Ovary (tissue), 9 donors: ENCODE data around the gene TTPAL. TPM values are rescaled to one million over a fixed set of nuclear protein-coding genes. Genes with fewer than 3 reads are reported as not detected.

Experiments used
- DNase-seq, 5 donors: peaks; one replicate each; pipeline ENCODE4 v3.0.0-alpha.2; 2019 to 2020
- H3K27ac ChIP-seq, 2 donors: fragments of 200-600 bp; one replicate each; pipeline versions ENCODE4 v1.5.1 to v1.8.0; 2019 to 2022
- H3K27me3 ChIP-seq: fragments of 200-600 bp; one replicate; pipeline ENCODE4 v1.8.0; 2022
- H3K36me3 ChIP-seq: fragments of 200-600 bp; sonication (generic); one replicate; pipeline ENCODE4 v1.5.1; 2019
- H3K4me1 ChIP-seq: one replicate; pipeline ENCODE4 v1.8.1; 2013; ENCODE audit warnings: mild to moderate bottlenecking, moderate library complexity; ENCODE audit not compliant: insufficient read depth
- H3K4me3 ChIP-seq: fragments of 200-600 bp; sonication (generic); one replicate; pipeline ENCODE4 v1.5.1; 2017
- H3K9me3 ChIP-seq, 2 donors: fragments of 200-600 bp in 1 of 2; sonication (generic) in 1 of 2; one replicate each; pipeline versions ENCODE4 v1.5.1 to v1.8.1; 2013 to 2019; ENCODE audit warnings: mild to moderate bottlenecking in 1 of 2, moderate library complexity in 1 of 2
- EP300 ChIP-seq: sonication (generic); formaldehyde crosslinking; IDR thresholded peaks from one replicate; pipeline ENCODE4 v1.6.1; 2017; ENCODE audit warnings: antibody characterized with exemption
- POLR2A ChIP-seq: fragments of 450-650 bp; IDR thresholded peaks from one replicate; pipeline ENCODE4 v1.6.1; 2017; ENCODE audit warnings: antibody characterized with exemption, mild to moderate bottlenecking, moderate library complexity
- WGBS, 3 donors: extraction: QIAGEN DNeasy Blood & Tissue Kit in 1 of 3; methylation state at CpG; one replicate each; pipeline versions ENCODE4 v1.1.5 to v1.1.7; 2013 to 2017; 5-methylcytosine and 5-hydroxymethylcytosine counted together
- intact Hi-C, 4 donors: fragments of 100-400 bp; cut with DNase I; formaldehyde crosslinking; loops; one replicate each; pipeline versions ENCODE4 v1.11.0 to v1.15.1; 2022 to 2023
- polyA plus RNA-seq, 2 donors: library from polyadenylated mRNA; stranded (reverse); fragments of 200-250 nt in 1 of 2; fragments of 350-450 nt in 1 of 2; fragmentation: Illumina TruSeq in 1 of 2; extraction: RNeasy Lipid Tissue Mini Kit (QIAGEN cat#74804) in 1 of 2; gene quantifications; one replicate each; pipeline ENCODE4 v1.2.3, GENCODE V29; 2013 to 2014
- total RNA-seq, 7 donors: library from RNA; depleted of rRNA in 2 of 7; stranded (reverse); fragments of >200 nt in 2 of 7; fragmentation: NEBNext Ultra II Directional in 3 of 7; extraction: Animal tissue kit (Norgen Biotek cat#: 25700) in 3 of 7; gene quantifications; one replicate each; pipeline versions ENCODE4 v1.1.0 to v1.2.4, GENCODE V29; 2016 to 2023
- TF ChIP-seq, protein P1 (sequence below), 3 donors: fragments of 450-650 bp in 2 of 3; fragments of 200-600 bp in 1 of 3; IDR thresholded peaks; one replicate each; pipeline versions ENCODE4 v1.5.1 to v1.8.0; 2016 to 2022; ENCODE audit warnings: antibody characterized with exemption in 3 of 3, mild to moderate bottlenecking in 1 of 3
- donor health status: DM: no; HTN: no; CAD: no; lungs with moderate emphysema.
- donor health status: DM: no; HTN: no; CAD: no.
- donor health status: Bipolar disorder and iron deficiency.
- donor health status: DM: yes; HTN: yes; CAD: no.
- donor health status: DM: no; HTN: no; CAD: no.
- donor health status: DM: yes; HTN: yes; CAD: no.

The TTPAL gene
- total and polyA plus RNA-seq, 9 donors, result 3.1 to 25.1 (median 10.9) TPM

DNA sequence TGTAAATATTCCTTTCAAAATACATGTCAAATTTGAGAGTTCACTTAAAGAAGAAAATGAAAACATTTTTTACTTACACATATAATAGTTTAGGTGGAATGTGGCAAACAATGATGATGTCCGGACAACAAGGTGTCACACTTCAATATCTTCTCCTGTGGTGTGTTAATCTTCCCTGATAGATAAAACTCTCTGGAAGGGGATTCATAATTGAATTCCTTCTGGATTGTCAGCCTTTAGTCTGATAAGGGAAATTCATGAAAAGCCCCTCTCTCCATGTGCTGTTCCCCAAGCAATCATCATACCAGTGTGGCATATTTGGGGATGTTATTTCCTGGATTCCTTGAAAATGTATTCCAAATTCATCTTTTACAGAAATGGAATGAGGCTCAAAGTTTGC lies 47.2 kb downstream of the TTPAL start:
- intact Hi-C loops, result no loop called here
- DNase-seq, result no peak
- H3K27me3 ChIP-seq, result no peaks in the 10 kb centered on the region
- no peaks in the 10 kb centered on the region for H3K9me3 ChIP-seq
- H3K4me3 ChIP-seq, result no peak overlapping the region
- H3K36me3 ChIP-seq, result no peaks in the 10 kb centered on the region
- H3K4me1 ChIP-seq, result peaks cover 13% of the 10 kb centered on the region
- peak overlapping the region in 1 of 2 donors; percentile 95 for H3K27ac ChIP-seq
- WGBS, 3 donors, result 47 to 69% (median 60%) methylated on average over 1 of the region's 1 CpG
- TF ChIP-seq, protein P1, sequence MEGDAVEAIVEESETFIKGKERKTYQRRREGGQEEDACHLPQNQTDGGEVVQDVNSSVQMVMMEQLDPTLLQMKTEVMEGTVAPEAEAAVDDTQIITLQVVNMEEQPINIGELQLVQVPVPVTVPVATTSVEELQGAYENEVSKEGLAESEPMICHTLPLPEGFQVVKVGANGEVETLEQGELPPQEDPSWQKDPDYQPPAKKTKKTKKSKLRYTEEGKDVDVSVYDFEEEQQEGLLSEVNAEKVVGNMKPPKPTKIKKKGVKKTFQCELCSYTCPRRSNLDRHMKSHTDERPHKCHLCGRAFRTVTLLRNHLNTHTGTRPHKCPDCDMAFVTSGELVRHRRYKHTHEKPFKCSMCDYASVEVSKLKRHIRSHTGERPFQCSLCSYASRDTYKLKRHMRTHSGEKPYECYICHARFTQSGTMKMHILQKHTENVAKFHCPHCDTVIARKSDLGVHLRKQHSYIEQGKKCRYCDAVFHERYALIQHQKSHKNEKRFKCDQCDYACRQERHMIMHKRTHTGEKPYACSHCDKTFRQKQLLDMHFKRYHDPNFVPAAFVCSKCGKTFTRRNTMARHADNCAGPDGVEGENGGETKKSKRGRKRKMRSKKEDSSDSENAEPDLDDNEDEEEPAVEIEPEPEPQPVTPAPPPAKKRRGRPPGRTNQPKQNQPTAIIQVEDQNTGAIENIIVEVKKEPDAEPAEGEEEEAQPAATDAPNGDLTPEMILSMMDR (IDR thresholded peaks at IDR 0.05), result no peak
- TF ChIP-seq EP300, result no peak
- TF ChIP-seq POLR2A, result no peak

DNA sequence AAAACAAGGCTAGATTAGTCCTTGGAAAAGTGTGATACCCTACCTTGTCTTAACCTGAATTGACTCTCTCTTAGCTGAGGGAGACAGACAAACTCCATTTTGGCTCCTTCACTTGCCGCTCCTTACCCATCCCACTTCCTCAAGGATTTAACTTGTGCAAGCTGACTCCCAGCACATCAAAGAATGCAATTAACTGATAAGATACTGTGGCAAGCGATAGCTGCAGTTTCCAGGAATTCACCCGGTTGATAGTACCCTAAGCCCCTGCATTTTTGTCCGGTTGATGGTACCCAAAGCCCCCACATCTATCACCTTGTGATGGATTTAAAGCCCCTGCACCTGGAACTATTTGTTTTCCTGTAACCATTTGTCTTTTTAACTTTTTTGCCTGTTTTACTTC lies 48.1 kb downstream of the TTPAL start:
- H3K9me3 ChIP-seq, result no peaks in the 10 kb centered on the region
- intact Hi-C loops, result no loop called here
- H3K27ac ChIP-seq, result no peak overlapping the region
- DNase-seq, result no peak
- WGBS, 3 donors, result 27 to 31% (median 30%) methylated on average over 4 of the region's 4 CpGs
- no peak overlapping the region for H3K4me3 ChIP-seq
- TF ChIP-seq EP300 (no peak), POLR2A (no peak)
- TF ChIP-seq, protein P1 (IDR thresholded peaks at IDR 0.05), result no peak
- H3K36me3 ChIP-seq, result no peaks in the 10 kb centered on the region
- H3K4me1 ChIP-seq, result peaks cover 11% of the 10 kb centered on the region
- no peaks in the 10 kb centered on the region for H3K27me3 ChIP-seq

DNA sequence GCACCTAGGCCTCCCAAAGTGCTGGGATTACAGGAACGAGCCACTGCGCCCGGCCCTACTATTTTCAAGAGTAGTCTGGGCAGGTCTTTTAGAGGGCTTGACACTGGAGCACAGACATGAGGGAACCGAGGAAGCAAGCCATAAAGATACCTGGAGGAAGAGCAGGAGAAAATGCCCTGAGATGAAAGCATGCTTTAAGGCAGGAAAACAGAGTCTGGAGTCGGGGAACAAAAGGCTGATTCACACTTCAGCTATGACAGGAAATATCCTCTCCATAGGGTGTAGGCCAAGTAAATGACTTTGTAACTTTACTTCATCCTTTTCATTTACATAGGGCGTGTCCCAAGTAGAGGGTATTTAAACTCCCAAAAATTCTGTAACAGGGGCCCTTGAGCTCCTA lies 50.5 kb downstream of the TTPAL start:
- H3K9me3 ChIP-seq, result no peaks in the 10 kb centered on the region
- intact Hi-C loops, result no loop called here
- WGBS, 3 donors, result 69 to 77% (median 74%) methylated on average over 6 of the region's 6 CpGs
- H3K27ac ChIP-seq, result no peak overlapping the region
- TF ChIP-seq EP300 (no peak), POLR2A (no peak)
- TF ChIP-seq, protein P1 (IDR thresholded peaks at IDR 0.05), result no peak
- peaks cover under 1% of the 10 kb centered on the region for H3K4me1 ChIP-seq
- H3K4me3 ChIP-seq, result no peak overlapping the region
- no peaks in the 10 kb centered on the region for H3K27me3 ChIP-seq
- H3K36me3 ChIP-seq, result no peaks in the 10 kb centered on the region
- DNase-seq, result no peak

DNA sequence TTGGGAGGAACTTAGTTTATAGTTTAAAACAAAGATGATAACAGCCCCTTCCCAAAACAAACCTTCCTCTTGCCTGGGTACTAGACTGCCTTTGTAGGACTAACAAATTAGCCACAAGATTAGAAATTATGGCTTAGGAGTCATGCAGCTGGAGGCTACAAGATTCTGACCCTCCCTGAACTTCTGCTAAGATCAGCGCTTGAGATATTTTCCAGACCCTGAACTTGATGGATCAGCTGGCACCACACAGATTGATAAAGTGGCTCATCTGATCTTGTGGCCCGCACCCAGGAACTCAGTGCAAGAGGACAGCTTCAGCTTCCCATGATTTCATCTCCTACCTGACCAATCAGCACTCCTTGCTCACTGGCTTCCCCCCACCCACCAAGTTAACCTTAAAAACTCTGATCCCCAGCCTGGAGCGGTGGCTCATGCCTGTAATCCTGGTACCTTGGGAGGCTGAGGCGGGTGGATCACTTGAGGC lies 52.1 kb downstream of the TTPAL start:
- H3K9me3 ChIP-seq, result no peaks in the 10 kb centered on the region
- no peaks in the 10 kb centered on the region for H3K36me3 ChIP-seq
- TF ChIP-seq EP300 (no peak), POLR2A (no peak)
- TF ChIP-seq, protein P1 (IDR thresholded peaks at IDR 0.05), result no peak
- no peak overlapping the region for H3K27ac ChIP-seq
- WGBS, 3 donors, result 57 to 65% (median 63%) methylated on average over 4 of the region's 4 CpGs
- intact Hi-C loops, result no loop called here
- no peak for DNase-seq
- no peaks in the 10 kb centered on the region for H3K27me3 ChIP-seq
- peaks cover 4% of the 10 kb centered on the region for H3K4me1 ChIP-seq
- no peak overlapping the region for H3K4me3 ChIP-seq
